GM12878 (cell line): Measurements from ENCODE around the gene RFTN2.

Experiments
- CHD4 ChIP-seq: fragments of 200-600 bp; sonication (generic); IDR thresholded peaks from 2 replicates; pipeline ENCODE4 v1.6.1; 2016; ENCODE audit warnings: mild to moderate bottlenecking
- CREB1 ChIP-seq: IDR thresholded peaks from 2 replicates; pipeline ENCODE4 v1.6.1; 2012; ENCODE audit warnings: low read depth, mild to moderate bottlenecking, inconsistent platforms
- CTCF ChIP-seq, 3 experiments: IDR thresholded peaks in 2 of 3; conservative IDR thresholded peaks in 1 of 3; 2 replicates each; pipeline ENCODE4 v1.5.1; 2011; ENCODE audit warnings: low read depth in 3 of 3, low read length in 3 of 3, mild to moderate bottlenecking in 3 of 3, control low read depth in 2 of 3, moderate library complexity in 2 of 3, inconsistent platforms in 1 of 3, mixed read lengths in 1 of 3; ENCODE audit not compliant: control insufficient read depth in 2 of 3, insufficient read depth in 1 of 3; ENCODE audit errors: extremely low read depth in 1 of 3
- DPF2 ChIP-seq: fragments of 450-650 bp; IDR thresholded peaks from 2 replicates; pipeline ENCODE4 v1.6.1; 2017; ENCODE audit warnings: mild to moderate bottlenecking
- FOXM1 ChIP-seq: IDR thresholded peaks from 2 replicates; pipeline ENCODE4 v1.6.1; 2012; ENCODE audit warnings: low read depth, mild to moderate bottlenecking, inconsistent platforms, low read length, moderate library complexity
- JUND ChIP-seq: IDR thresholded peaks from 2 replicates; pipeline ENCODE4 v1.6.1; 2012; ENCODE audit warnings: low read depth, mild to moderate bottlenecking, low read length, improper control_type of control experiment, moderate library complexity
- MAX ChIP-seq: IDR thresholded peaks from 2 replicates; pipeline ENCODE4 v1.6.1; 2012; ENCODE audit warnings: low read depth, low read length, improper control_type of control experiment
- NR2C2 ChIP-seq: IDR thresholded peaks from 2 replicates; pipeline ENCODE4 v1.6.1; 2011; ENCODE audit warnings: borderline replicate concordance, low read depth; ENCODE audit not compliant: control insufficient read depth, insufficient read length
- POLR2A ChIP-seq: IDR thresholded peaks from 2 replicates; pipeline ENCODE4 v1.6.1; 2011; ENCODE audit warnings: low read depth, mild to moderate bottlenecking, low read length
- POLR2AphosphoS5 ChIP-seq: IDR thresholded peaks from 2 replicates; pipeline ENCODE4 v1.6.1; 2011; ENCODE audit warnings: mild to moderate bottlenecking, low read length, inconsistent platforms
- RCOR1 ChIP-seq: conservative IDR thresholded peaks from 2 replicates; pipeline ENCODE4 v1.6.1; 2012; ENCODE audit warnings: low read depth, low read length, improper control_type of control experiment
- REST ChIP-seq: IDR thresholded peaks from 2 replicates; pipeline ENCODE4 v1.6.1; 2012; ENCODE audit warnings: mild to moderate bottlenecking, low read depth, low read length
- RFX5 ChIP-seq: IDR thresholded peaks from 2 replicates; pipeline ENCODE4 v1.6.1; 2011; ENCODE audit warnings: low read depth, low read length, improper control_type of control experiment
- SIN3A ChIP-seq: IDR thresholded peaks from 2 replicates; pipeline ENCODE4 v1.6.1; 2012; ENCODE audit warnings: low read depth, low read length, improper control_type of control experiment

GRCh38 chr2:197708331-197708730, 32.9 kb upstream of the RFTN2 start:
- no peak for TF ChIP-seq REST
- no peak for TF ChIP-seq CHD4
- no peak for TF ChIP-seq NR2C2
- TF ChIP-seq POLR2A, result no peak
- no peak for TF ChIP-seq DPF2
- TF ChIP-seq FOXM1, result no peak
- no peak for TF ChIP-seq CREB1
- TF ChIP-seq CTCF (IDR thresholded peaks at IDR 0.05 in 2 of 3, conservative IDR thresholded peaks at IDR 0.05 in 1 of 3; ENCODE audit: control insufficient read depth in 2 of 3, extremely low read depth in 1 of 3, insufficient read depth in 1 of 3, low read depth in 3 of 3, low read length in 3 of 3), result no peak
- TF ChIP-seq MAX, result no peak
- no peak for TF ChIP-seq SIN3A
- no peak for TF ChIP-seq RFX5
- no peak for TF ChIP-seq POLR2AphosphoS5
- no peak for TF ChIP-seq RCOR1
- TF ChIP-seq JUND, result no peak
